Breast epithelium (tissue), 3 donors: ENCODE data around the gene CDK5R2.

Experiments
- POLR2A ChIP-seq: fragments of 450-650 bp; IDR thresholded peaks from one replicate; pipeline ENCODE4 v1.6.1; 2016; ENCODE audit warnings: antibody characterized with exemption, mild to moderate bottlenecking, moderate library complexity
- POLR2AphosphoS5 ChIP-seq, 3 donors: sonication (generic); formaldehyde crosslinking; IDR thresholded peaks; one replicate each; pipeline ENCODE4 v1.6.1; 2017; ENCODE audit warnings: antibody characterized with exemption in 3 of 3
- TF ChIP-seq, protein P1 (sequence below), 3 donors: fragments of 450-650 bp; IDR thresholded peaks; one replicate each; pipeline ENCODE4 v1.5.1; 2016 to 2017; ENCODE audit warnings: antibody characterized with exemption in 3 of 3, mild to moderate bottlenecking in 3 of 3, moderate library complexity in 3 of 3

DNA sequence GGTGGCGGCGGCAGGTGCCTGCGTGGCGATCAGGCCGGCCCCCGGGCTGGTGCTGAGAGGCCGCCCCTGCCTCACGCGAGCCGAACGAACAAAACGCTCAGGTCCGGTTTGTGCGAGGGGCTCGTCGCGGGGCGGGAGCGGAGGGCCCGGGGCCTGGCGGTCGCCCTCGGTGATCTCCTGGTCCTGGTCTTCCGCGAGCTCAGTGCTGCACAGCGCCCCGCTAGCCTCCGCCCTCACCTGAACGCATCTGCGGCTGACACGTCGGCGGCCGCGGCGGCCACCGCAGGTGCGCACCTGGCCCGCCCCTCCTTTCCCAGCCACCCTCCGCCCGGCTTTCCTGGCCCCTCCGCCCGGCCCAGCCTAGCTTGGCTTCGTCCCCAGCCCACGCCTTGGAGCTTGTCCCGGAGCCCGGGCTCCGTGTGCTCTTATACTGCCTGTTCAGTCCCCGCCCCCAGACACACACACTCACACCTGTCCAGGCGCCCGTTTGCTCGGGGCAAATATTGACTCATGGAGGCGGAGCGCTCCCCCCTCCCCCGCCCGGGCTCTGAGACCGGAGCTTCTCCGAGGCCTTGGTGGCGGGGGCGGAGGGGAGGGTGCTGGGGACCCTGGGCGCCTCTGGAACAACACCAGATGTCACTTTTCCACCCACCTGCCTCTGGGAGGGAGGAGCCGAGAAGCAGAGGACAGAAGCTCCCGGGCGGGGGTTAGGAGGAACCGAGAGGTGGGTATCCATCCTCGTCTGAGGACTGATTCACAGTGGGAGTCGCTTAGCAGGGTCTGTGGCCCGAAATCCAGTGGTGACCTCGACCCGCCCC, 42.3 kb downstream of the CDK5R2 start:
- TF ChIP-seq POLR2AphosphoS5 (IDR thresholded peaks at IDR 0.05) (no peak), POLR2A (peak; percentile 25)
- TF ChIP-seq, protein P1, sequence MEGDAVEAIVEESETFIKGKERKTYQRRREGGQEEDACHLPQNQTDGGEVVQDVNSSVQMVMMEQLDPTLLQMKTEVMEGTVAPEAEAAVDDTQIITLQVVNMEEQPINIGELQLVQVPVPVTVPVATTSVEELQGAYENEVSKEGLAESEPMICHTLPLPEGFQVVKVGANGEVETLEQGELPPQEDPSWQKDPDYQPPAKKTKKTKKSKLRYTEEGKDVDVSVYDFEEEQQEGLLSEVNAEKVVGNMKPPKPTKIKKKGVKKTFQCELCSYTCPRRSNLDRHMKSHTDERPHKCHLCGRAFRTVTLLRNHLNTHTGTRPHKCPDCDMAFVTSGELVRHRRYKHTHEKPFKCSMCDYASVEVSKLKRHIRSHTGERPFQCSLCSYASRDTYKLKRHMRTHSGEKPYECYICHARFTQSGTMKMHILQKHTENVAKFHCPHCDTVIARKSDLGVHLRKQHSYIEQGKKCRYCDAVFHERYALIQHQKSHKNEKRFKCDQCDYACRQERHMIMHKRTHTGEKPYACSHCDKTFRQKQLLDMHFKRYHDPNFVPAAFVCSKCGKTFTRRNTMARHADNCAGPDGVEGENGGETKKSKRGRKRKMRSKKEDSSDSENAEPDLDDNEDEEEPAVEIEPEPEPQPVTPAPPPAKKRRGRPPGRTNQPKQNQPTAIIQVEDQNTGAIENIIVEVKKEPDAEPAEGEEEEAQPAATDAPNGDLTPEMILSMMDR (IDR thresholded peaks at IDR 0.05), result no peak
